Thyroid gland (tissue), 4 donors: ENCODE data around the gene UTS2B. TPM values are rescaled to one million over a fixed set of nuclear protein-coding genes. Genes with fewer than 3 reads are reported as not detected.
A peak's percentile ranks its signal among the peaks of the same experiment; 100 is the strongest.

Source experiments
- DNase-seq, 2 donors: peaks; one replicate each; pipeline ENCODE4 v3.0.0-alpha.2; 2019
- H3K27ac ChIP-seq, 3 donors: fragments of 200-600 bp; sonication (generic); 1 replicate in 2 of 3; 2 replicates in 1 of 3; pipeline ENCODE4 v1.5.1; 2016 to 2019; ENCODE audit warnings: mild to moderate bottlenecking in 1 of 3, moderate library complexity in 1 of 3
- H3K27me3 ChIP-seq: fragments of 200-600 bp; sonication (generic); one replicate; pipeline ENCODE4 v1.5.1; 2019
- H3K36me3 ChIP-seq, 2 donors: fragments of 200-600 bp; sonication (generic); one replicate each; pipeline ENCODE4 v1.5.1; 2016 to 2019
- H3K4me1 ChIP-seq, 2 donors: fragments of 200-600 bp; sonication (generic); one replicate each; pipeline ENCODE4 v1.5.1; 2017 to 2019
- H3K4me3 ChIP-seq, 3 donors: fragments of 200-600 bp; sonication (generic); replicated peaks in 1 of 3; 1 replicate in 2 of 3; 2 replicates in 1 of 3; pipeline ENCODE4 v1.5.1; 2016; ENCODE audit warnings: mild to moderate bottlenecking in 1 of 3
- H3K9me3 ChIP-seq: fragments of 200-600 bp; sonication (generic); one replicate; pipeline ENCODE4 v1.5.1; 2017
- CTCF ChIP-seq, 6 experiments: fragments of 200-600 bp in 3 of 6; fragments of 450-650 bp in 3 of 6; sonication (generic) in 3 of 6; IDR thresholded peaks; one replicate each; pipeline ENCODE4 v1.5.1; 2016 to 2019; ENCODE audit warnings: antibody characterized with exemption in 6 of 6, mild to moderate bottlenecking in 2 of 6, inconsistent platforms in 1 of 6, moderate library complexity in 1 of 6
- POLR2A ChIP-seq, 2 donors: fragments of 450-650 bp; IDR thresholded peaks; one replicate each; pipeline ENCODE4 v1.6.1; 2017; ENCODE audit warnings: antibody characterized with exemption in 2 of 2, mild to moderate bottlenecking in 2 of 2, moderate library complexity in 1 of 2
- WGBS, 2 donors: methylation state at CpG; one replicate each; pipeline ENCODE4 v1.1.5; 2017; 5-methylcytosine and 5-hydroxymethylcytosine counted together
- intact Hi-C: fragments of 100-400 bp; cut with DNase I; formaldehyde crosslinking; loops from one replicate; pipeline ENCODE4 v1.15.1; 2023
- total RNA-seq, 4 donors: library from RNA; depleted of rRNA; stranded (reverse); fragments of >200 nt; gene quantifications; one replicate each; pipeline ENCODE4 v1.2.3, GENCODE V29; 2016

The UTS2B gene
- total RNA-seq, 4 donors from 2014 or later = 0.27 to 2.0 (median 1.4) TPM; not detected in 1

- no peak for DNase-seq
- Histone ChIP-seq H3K27me3 (no peaks in the 10 kb centered on the region), H3K4me1 (peaks cover 14 to 25% of the 10 kb centered on the region in 2 donors), H3K9me3 (no peaks in the 10 kb centered on the region), H3K27ac (no peak overlapping the region), H3K4me3 (no peak overlapping the region), H3K36me3 (peaks cover 0 to 12% of the 10 kb centered on the region in 2 donors)
- intact Hi-C loops = no loop called here
- 91 to 96% methylated on average over 3 of the region's 3 CpGs for WGBS, 2 donors
- TF ChIP-seq CTCF (IDR thresholded peaks at IDR 0.05) (no peak), POLR2A (IDR thresholded peaks at IDR 0.05) (no peak)
Measured at GRCh38 chr3:191360620-191361019, 30.3 kb upstream of the UTS2B start.

- 72 to 91% methylated on average over 2 of the region's 2 CpGs for WGBS, 2 donors
- no peak overlapping the region for H3K4me3 ChIP-seq
- intact Hi-C loops = no loop called here
- no peak overlapping the region for H3K27ac ChIP-seq
- H3K36me3 ChIP-seq = peaks cover 0 to 7% of the 10 kb centered on the region in 2 donors
- TF ChIP-seq CTCF (IDR thresholded peaks at IDR 0.05) = no peak
- no peak for TF ChIP-seq POLR2A (IDR thresholded peaks at IDR 0.05)
- no peak for DNase-seq
- H3K4me1 ChIP-seq = peaks cover 14 to 29% of the 10 kb centered on the region in 2 donors
- no peaks in the 10 kb centered on the region for H3K9me3 ChIP-seq
- H3K27me3 ChIP-seq = no peaks in the 10 kb centered on the region
Measured at GRCh38 chr3:191358929-191359328, 28.6 kb upstream of the UTS2B start.

- Histone ChIP-seq H3K27ac (no peak overlapping the region), H3K4me3 (no peak overlapping the region), H3K9me3 (no peaks in the 10 kb centered on the region), H3K27me3 (no peaks in the 10 kb centered on the region), H3K36me3 (peaks cover 0 to 6% of the 10 kb centered on the region in 2 donors), H3K4me1 (peaks cover 22 to 35% of the 10 kb centered on the region in 2 donors)
- no peak for DNase-seq
- TF ChIP-seq CTCF (IDR thresholded peaks at IDR 0.05) (no peak), POLR2A (IDR thresholded peaks at IDR 0.05) (no peak)
- intact Hi-C loops = no loop called here
- whole genome bisulfite sequencing, 2 donors = 90 to 94% methylated on average over 6 of the region's 6 CpGs
Measured at GRCh38 chr3:191357909-191358308, 27.6 kb upstream of the UTS2B start.

GRCh38 chr3:191356631-191357439 lies 26.5 kb upstream of the UTS2B start:
- no peak overlapping the region for H3K4me3 ChIP-seq
- peak overlapping the region in 2 of 3 donors; percentile 27 to 43 for H3K27ac ChIP-seq
- no peaks in the 10 kb centered on the region for H3K9me3 ChIP-seq
- peak; percentile 51 to 60 for DNase-seq
- peaks cover 0 to 6% of the 10 kb centered on the region in 2 donors for H3K36me3 ChIP-seq
- no peaks in the 10 kb centered on the region for H3K27me3 ChIP-seq
- peaks cover 23 to 45% of the 10 kb centered on the region in 2 donors for H3K4me1 ChIP-seq
- TF ChIP-seq POLR2A (IDR thresholded peaks at IDR 0.05) = no peak
- TF ChIP-seq CTCF (IDR thresholded peaks at IDR 0.05) = no peak
- 55 to 60% methylated on average over 5 of the region's 5 CpGs for WGBS, 2 donors
- intact Hi-C loops = no loop called here

GRCh38 chr3:191355406-191355805 lies 25.1 kb upstream of the UTS2B start:
- H3K27ac ChIP-seq = no peak overlapping the region
- peaks cover 33 to 53% of the 10 kb centered on the region in 2 donors for H3K4me1 ChIP-seq
- H3K36me3 ChIP-seq = no peaks in the 10 kb centered on the region
- TF ChIP-seq CTCF (IDR thresholded peaks at IDR 0.05) (no peak), POLR2A (IDR thresholded peaks at IDR 0.05) (no peak)
- intact Hi-C loops = no loop called here
- 90 to 93% methylated on average over 4 of the region's 4 CpGs for WGBS, 2 donors
- no peak overlapping the region for H3K4me3 ChIP-seq
- H3K9me3 ChIP-seq = no peaks in the 10 kb centered on the region
- no peak for DNase-seq
- no peaks in the 10 kb centered on the region for H3K27me3 ChIP-seq
